ENCODE measurements around the gene CAMK1.

GRCh38 chr3:9757427-9757826 is 12.3 kb downstream of the CAMK1 start:
- TF ChIP-seq CTCF (IDR thresholded peaks at IDR 0.05; ENCODE audit: extremely low read depth in 1 of 2, insufficient read depth in 1 of 2, low read depth in 1 of 2, low read length in 2 of 2): no peak
- no peak for TF ChIP-seq POLR2AphosphoS5 (IDR thresholded peaks at IDR 0.05; ENCODE audit: insufficient read depth, low read depth, low read length)
- no peak for TF ChIP-seq POLR2A (IDR thresholded peaks at IDR 0.05; ENCODE audit: low read depth, low read length)
- TF ChIP-seq EZH2 (IDR thresholded peaks at IDR 0.05; ENCODE audit: borderline replicate concordance, low read depth, low read length, severe bottlenecking): no peak
- TF ChIP-seq FOS (IDR thresholded peaks at IDR 0.05; ENCODE audit: borderline replicate concordance, insufficient read depth, low read length): no peak
- no peak for TF ChIP-seq MAX (IDR thresholded peaks at IDR 0.05; ENCODE audit: insufficient read depth, insufficient read length)
